Measurements from ENCODE around the gene MC2R. TPM values are rescaled to one million over a fixed set of nuclear protein-coding genes. Genes with fewer than 3 reads are reported as not detected.

Gene MC2R
- under 1 TPM in 1 of 4 donors, not detected in 3; 0.17 TPM for total RNA-seq

DNA sequence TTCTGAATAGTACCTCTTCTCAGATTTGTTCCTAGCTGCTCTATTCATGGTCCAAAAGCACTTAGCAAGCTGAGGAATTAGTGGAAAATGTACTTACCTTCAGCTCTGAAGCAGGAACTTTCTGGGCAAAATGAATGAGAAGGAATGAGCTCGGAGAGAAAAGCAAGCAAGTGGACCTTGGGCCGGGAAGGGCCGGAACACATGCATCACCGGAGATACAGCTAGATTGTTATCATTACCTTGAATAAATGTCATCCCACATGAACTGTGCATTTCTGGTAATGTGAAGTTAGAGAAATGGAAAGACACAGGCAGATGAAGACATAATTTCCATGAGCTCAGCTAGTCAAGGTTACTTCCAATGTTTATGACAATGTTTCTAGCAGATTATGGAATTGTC, at the start of gene MC2R:
TSS of gene MC2R (minus strand) at position 146 of the 400 bp plus-strand sequence. CDS start 30,018 bp downstream, outside the sequence.
- no peak within 1 kb of the TSS for H3K27ac ChIP-seq (replicated peaks in 1 of 4)
- no peaks in the 10 kb centered on the region for H3K27me3 ChIP-seq
- no peaks in the 10 kb centered on the region for H3K9me3 ChIP-seq
- 42% methylated on average over 4 of the region's 4 CpGs for WGBS
- TF ChIP-seq POLR2A (IDR thresholded peaks at IDR 0.05; ENCODE audit: low read depth) (no peak), POLR2AphosphoS5 (IDR thresholded peaks at IDR 0.05) (no peak), EP300 (IDR thresholded peaks at IDR 0.05) (no peak)
- TF ChIP-seq, protein P1, sequence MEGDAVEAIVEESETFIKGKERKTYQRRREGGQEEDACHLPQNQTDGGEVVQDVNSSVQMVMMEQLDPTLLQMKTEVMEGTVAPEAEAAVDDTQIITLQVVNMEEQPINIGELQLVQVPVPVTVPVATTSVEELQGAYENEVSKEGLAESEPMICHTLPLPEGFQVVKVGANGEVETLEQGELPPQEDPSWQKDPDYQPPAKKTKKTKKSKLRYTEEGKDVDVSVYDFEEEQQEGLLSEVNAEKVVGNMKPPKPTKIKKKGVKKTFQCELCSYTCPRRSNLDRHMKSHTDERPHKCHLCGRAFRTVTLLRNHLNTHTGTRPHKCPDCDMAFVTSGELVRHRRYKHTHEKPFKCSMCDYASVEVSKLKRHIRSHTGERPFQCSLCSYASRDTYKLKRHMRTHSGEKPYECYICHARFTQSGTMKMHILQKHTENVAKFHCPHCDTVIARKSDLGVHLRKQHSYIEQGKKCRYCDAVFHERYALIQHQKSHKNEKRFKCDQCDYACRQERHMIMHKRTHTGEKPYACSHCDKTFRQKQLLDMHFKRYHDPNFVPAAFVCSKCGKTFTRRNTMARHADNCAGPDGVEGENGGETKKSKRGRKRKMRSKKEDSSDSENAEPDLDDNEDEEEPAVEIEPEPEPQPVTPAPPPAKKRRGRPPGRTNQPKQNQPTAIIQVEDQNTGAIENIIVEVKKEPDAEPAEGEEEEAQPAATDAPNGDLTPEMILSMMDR (IDR thresholded peaks at IDR 0.05): no peak
- no peak within 1 kb of the TSS for H3K4me3 ChIP-seq
- DNase-seq (ENCODE audit: extremely low spot score): peak; percentile 37
- intact Hi-C loops (cut with DNase I): no loop called here
- peaks cover 0 to 18% (median 10%) of the 10 kb centered on the region in 4 donors for H3K4me1 ChIP-seq
- no peaks in the 10 kb centered on the region for H3K36me3 ChIP-seq

DNA sequence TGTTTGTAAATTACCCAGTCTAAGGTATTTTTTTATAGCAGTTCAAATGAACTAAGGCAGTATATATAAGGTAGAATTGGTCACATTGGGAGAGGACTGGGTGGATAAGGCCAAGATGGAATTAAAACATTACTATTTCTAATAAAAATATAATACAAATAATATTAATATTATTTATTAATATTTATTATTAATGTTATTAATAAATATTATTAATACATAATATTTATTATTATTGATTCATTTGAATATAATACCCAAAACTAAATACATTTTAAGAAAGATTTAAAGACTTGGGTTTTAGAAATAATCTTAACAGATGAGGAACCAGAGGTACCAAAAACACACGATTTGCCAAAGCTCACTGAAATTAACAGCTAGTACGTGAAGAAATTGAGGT, 30.5 kb upstream of the MC2R start:
- no peak for TF ChIP-seq EP300 (IDR thresholded peaks at IDR 0.05)
- TF ChIP-seq POLR2AphosphoS5 (IDR thresholded peaks at IDR 0.05): no peak
- Histone ChIP-seq H3K27me3 (no peaks in the 10 kb centered on the region), H3K9me3 (peaks cover 0 to 12% (median 7%) of the 10 kb centered on the region in 4 donors), H3K4me3 (no peak overlapping the region), H3K4me1 (no peaks in the 10 kb centered on the region), H3K27ac (replicated peaks in 1 of 4) (no peak overlapping the region), H3K36me3 (no peaks in the 10 kb centered on the region)
- 93% methylated on average over 2 of the region's 2 CpGs for WGBS
- intact Hi-C loops (cut with DNase I): no loop called here
- no peak for DNase-seq (ENCODE audit: extremely low spot score)

- H3K27me3 ChIP-seq: no peaks in the 10 kb centered on the region
- WGBS: 69% methylated on average over 2 of the region's 2 CpGs
- TF ChIP-seq POLR2A (IDR thresholded peaks at IDR 0.05; ENCODE audit: low read depth): no peak
- TF ChIP-seq, protein P1 (IDR thresholded peaks at IDR 0.05): no peak
- no peak for TF ChIP-seq EP300 (IDR thresholded peaks at IDR 0.05)
- H3K9me3 ChIP-seq: peaks cover 0 to 12% (median 3%) of the 10 kb centered on the region in 4 donors
- DNase-seq (ENCODE audit: extremely low spot score): no peak
- H3K27ac ChIP-seq (replicated peaks in 1 of 4): no peak overlapping the region
- H3K36me3 ChIP-seq: no peaks in the 10 kb centered on the region
- no peaks in the 10 kb centered on the region for H3K4me1 ChIP-seq
- intact Hi-C loops (cut with DNase I): no loop called here
- H3K4me3 ChIP-seq: no peak overlapping the region
These were observed 28.0 kb upstream of the MC2R start for GRCh38 chr18:13943338-13943737.

DNA sequence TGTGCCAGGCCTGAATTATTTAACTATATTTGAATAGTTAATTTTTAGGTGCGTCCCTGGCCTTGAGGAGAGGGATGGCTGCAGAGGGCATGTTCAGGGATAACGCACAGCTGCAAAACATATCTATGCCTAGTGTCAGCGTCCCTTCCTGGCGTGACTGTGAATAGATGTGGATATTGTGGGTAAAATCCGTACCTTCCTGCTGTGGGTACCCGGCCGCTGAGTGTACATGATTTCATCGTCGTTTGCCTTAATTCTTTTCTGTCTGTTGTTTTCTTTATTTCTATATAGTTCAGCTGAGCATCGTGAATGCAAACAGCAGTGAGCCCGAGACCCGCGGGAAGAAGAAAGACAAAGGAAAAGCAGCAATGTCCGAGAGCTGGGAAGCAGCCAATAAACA, 25.0 kb upstream of the MC2R start:
- Histone ChIP-seq H3K27ac (replicated peaks in 1 of 4) (no peak overlapping the region), H3K27me3 (no peaks in the 10 kb centered on the region), H3K4me1 (no peaks in the 10 kb centered on the region), H3K9me3 (peaks cover 0 to 3% (median under 1%) of the 10 kb centered on the region in 4 donors), H3K36me3 (no peaks in the 10 kb centered on the region), H3K4me3 (no peak overlapping the region)
- WGBS: 74% methylated on average over 14 of the region's 14 CpGs
- DNase-seq (ENCODE audit: extremely low spot score): no peak
- no peak for TF ChIP-seq POLR2AphosphoS5 (IDR thresholded peaks at IDR 0.05)
- TF ChIP-seq EP300 (IDR thresholded peaks at IDR 0.05): no peak
- TF ChIP-seq POLR2A (IDR thresholded peaks at IDR 0.05; ENCODE audit: low read depth): no peak
- TF ChIP-seq, protein P1 (IDR thresholded peaks at IDR 0.05): no peak
- intact Hi-C loops (cut with DNase I): no loop called here

DNA sequence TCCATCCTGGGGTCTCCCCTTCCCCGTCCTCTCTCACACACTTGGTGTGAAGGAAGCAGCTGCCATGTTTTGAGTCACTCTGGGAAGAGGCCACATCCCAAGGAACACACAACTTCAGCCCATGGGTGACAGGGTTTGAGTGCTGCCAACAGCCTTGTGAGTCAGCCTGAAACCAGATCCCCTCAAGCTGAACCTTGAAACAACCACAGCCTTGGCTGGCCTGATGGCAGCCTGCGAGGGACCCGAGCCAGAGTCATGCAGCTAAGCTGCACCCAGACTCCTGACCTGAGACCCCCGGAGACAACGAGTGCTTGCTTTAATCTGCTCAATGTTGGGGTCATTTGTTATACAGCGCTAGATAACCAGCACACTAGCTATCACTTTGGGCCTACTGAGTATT, 19.3 kb upstream of the MC2R start:
- H3K36me3 ChIP-seq: no peaks in the 10 kb centered on the region
- TF ChIP-seq, protein P1 (IDR thresholded peaks at IDR 0.05): no peak
- TF ChIP-seq EP300 (IDR thresholded peaks at IDR 0.05) (no peak), POLR2A (IDR thresholded peaks at IDR 0.05; ENCODE audit: low read depth) (no peak), POLR2AphosphoS5 (IDR thresholded peaks at IDR 0.05) (no peak)
- H3K27ac ChIP-seq (replicated peaks in 1 of 4): no peak overlapping the region
- no peaks in the 10 kb centered on the region for H3K4me1 ChIP-seq
- 90% methylated on average over 1 of the region's 6 CpGs for WGBS
- intact Hi-C loops (cut with DNase I): no loop called here
- H3K4me3 ChIP-seq: no peak overlapping the region
- peaks cover 0 to 5% (median 2%) of the 10 kb centered on the region in 4 donors for H3K9me3 ChIP-seq
- no peak for DNase-seq (ENCODE audit: extremely low spot score)
- H3K27me3 ChIP-seq: no peaks in the 10 kb centered on the region

Data from esophagus muscularis mucosa (tissue), 4 donors.